NCI-H345 (cell line): ENCODE measurements around the gene TADA1.
"Not testable (repeated sequence)": the region's sequence is repeated elsewhere in the genome, so short reads cannot be mapped to it uniquely, and the experiment has no call there.

Source experiments
- DNase-seq: peaks from one replicate; lab custom pipeline; 2025; lab: John Stamatoyannopoulos, UW

The TADA1 gene

GRCh38 chr1:166843769-166844596 lies 32.1 kb downstream of the TADA1 start:
- no peak for DNase-seq

DNA sequence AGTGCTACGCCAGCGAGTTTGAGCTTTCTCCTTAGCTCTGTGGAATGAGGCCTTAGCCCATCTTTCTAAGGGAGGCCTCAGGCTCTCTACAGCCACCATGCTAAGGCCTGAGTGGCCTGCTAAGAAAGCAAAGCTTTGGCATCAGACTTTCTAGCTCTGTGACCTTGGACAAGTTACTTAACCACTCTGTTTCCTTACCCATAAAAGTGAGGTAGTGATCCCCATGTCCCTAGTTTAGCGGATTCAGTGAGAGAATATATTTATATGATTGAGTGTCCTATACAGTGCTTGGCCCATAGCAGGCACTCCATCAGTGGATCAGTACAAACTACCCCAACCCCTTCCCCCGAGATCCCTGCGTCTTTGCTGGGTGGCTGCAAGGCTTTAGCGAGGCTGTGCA lies 32.7 kb downstream of the TADA1 start:
- no peak for DNase-seq

DNA sequence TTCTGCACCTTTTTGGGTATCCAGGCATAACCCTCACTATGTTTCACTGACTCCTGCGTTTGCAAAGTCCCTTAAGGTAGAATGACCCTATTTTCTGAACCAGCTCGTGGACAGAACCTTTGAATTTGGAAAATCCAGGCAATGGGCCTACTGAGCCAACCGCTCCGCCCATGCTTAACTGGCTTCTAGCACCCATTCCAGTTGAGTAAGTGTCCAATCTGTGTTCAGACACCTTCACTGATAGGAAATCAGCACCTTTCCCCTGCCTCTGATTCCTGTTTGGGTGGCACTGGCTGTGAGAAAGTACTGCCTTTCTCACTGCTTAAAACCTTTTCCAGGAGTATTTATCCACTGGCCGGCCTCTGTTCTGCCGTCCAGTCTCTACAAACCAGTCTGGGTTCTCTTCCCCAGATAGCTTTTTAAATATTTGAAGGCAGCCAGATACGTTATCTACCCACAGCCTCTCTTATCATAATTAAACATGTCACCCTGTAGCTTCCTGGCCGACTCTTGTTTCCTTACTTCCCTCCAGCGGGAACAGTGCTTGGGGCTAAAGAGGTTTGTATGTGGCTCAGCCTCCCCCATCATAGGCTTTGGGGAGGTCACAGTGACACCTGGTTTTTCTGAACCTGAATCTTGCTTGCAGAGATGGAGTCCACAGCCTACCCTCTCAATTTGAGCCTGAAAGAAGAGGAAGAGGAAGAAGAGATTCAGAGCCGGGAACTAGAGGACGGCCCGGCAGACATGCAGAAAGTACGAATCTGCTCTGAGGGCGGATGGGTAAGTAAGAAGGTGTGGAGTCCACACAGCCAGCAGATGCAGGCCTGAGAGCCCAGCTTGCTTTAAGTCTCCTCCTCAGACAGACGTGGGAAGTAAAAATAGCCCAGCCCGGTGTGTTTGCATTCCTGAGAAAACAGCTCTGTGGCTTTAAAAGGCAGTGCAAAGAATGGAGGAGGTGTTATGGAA lies 35.5 kb downstream of the TADA1 start:
- DNase-seq: no peak

- peak; percentile 64 for DNase-seq
Observed at GRCh38 chr1:166839600-166840308, 36.3 kb downstream of the TADA1 start.

- DNase-seq: peak; percentile 91
Observed at GRCh38 chr1:166838766-166839599, 37.1 kb downstream of the TADA1 start, which contains the start of gene POGK. POGK (plus strand) TSS chr1:166839475; CDS start chr1:166840957, 1,482 bp downstream.

DNA sequence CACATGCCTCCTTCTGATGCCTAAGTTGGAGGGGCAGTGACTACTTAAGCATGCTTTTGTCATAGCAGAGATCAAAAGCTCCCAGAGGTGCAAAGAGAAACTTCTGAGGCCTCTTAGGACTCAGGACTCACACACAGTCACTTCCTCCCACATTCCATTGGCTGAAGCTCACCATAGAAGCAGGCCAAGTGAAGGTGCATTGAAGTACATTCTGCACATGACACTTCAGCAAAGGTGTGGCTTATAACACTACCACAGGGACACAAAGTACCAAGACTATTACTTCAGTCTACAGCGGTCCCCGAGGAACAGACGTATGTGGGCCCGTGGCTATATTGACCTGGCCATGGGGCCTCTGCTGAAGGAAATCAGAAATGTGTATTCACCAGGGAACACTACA lies 39.3 kb downstream of the TADA1 start:
- DNase-seq: no peak

DNA sequence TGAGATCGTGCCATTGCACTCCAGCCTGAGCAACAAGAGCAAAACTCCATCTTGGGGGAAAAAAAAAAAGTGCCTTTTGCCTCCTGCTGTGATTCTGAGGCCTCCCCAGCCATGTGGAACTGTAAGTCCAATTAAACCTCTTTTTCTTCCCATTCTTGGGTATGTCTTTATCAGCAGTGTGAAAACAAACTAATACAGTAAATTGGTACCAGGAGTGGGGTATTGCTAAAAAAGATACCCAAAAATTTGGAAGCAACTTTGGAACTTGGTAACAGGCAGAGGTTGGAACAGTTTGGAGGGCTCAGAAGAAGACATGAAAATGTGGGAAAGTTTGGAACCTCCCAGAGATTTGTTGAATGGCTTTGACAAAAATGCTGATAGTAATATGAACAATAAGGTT lies 46.3 kb downstream of the TADA1 start:
- not testable (repeated sequence) for DNase-seq

- no peak for DNase-seq
Observed at GRCh38 chr1:166827426-166827825, 48.6 kb downstream of the TADA1 start.

- no peak for DNase-seq
Observed at GRCh38 chr1:166822385-166822784, 53.7 kb downstream of the TADA1 start.

DNA sequence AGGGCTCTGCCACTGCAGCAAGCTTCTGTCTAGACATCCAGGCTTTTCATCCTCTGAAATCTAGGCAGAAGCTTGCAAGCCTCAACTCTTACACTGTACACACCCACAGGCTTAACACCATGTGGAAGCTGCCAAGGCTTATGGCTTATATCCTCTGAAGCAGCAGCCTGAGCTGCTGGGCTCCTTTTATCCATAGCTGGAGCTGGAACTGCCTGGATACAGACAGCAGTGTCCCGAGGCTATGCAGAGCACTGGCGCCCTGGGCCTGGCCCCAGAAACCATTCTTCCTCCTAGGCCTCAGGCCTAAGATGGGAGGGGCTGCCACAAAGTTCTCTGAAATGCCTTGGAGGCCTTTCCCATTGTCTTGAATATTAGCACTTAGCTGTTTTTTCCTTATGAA lies 56.1 kb downstream of the TADA1 start:
- DNase-seq: no peak

DNA sequence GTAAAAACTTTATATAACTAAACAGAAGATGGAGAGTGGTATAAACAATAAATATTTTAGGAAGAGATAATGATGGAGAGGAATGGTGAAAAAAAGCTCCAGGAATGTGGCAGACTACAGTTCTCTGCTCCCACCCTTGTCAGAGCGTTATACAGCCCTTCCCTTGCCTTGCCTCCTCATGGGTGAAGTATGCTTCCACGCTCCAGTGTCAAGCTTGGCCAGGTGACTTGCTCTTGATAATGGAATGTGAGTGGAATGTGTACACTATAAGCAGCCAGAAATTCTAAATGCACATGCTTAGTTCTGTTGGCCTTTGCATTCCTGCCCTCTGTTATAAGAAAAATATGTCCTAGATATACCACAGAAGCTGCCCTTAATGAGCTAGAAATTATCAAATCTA lies 61.5 kb downstream of the TADA1 start:
- no peak for DNase-seq

DNA sequence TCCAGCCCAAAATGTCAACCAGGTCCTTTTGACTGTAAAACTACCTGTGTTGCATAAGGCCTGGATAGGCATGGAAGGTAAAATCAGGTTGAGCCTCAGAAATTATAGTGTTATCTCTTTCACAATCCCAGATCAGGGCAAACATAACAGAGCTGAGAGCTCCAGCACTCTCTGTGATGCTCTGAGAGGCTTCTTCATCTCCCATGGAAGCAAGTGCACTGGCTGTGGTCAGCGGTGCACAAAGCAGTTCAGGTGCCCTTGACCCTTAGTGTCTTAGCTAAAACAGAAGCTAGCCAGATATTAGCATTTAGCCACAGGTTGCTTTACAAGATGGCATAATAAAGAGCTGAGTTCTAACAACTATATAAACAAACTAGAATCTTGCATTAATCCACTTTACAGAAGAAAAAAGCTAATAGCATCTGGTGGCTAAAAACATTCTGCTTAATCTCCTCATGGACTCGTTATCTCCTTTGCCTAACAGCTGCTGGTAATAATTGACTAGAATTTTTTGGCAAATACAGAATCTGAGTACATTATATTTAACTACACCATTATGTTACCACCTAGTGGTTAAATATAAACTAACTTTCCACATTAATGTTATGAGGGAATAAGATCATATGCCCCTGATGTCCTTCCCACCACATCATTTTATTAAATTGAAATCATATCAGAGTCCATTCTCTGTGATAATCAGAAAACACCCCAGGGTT lies 62.4 kb downstream of the TADA1 start:
- no peak for DNase-seq

DNA sequence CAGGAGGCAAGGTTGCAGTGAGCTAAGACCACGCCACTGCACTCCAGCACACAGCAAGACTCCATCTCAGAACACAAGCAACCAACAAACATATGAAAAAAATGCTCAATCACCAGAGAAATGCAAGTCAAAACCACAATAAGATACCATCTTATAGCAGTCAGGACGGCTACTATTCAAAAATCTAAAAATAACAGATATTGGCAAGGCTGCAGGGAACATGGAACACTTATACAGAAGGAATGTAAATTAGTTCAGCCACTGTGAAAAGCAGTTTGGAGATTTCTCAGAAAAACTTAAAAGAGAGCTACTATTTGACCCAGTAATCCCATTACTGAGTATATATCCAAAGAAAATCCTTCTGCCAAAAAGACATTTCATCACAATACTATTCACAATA lies 64.4 kb downstream of the TADA1 start:
- DNase-seq: no peak

DNA sequence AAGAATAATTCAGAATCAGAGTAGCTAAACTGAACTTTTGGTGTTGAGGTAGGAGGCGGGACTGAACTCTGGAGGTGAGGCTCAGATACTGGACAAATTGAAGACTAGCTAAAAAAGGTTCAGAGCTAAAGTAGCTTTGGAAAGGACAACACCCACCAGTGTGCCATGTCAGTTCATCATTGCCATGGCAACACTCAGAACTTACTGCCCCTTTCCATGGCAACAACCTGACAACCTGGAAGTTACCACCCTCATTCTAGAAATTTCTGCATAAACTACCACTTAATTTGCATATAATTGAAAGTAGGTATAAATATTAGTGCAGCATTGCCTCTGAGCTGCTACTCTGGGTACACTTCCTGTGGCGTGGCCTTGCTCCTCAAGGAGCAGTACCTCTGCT lies 67.1 kb downstream of the TADA1 start:
- DNase-seq: no peak
